SK-N-SH (cell line): ENCODE results near the gene GPR146. TPM values are rescaled to one million over a fixed set of nuclear protein-coding genes. Genes with fewer than 3 reads are reported as not detected.

ENCODE experiments used
- CTCF ChIA-PET: fragments of 300-600, 350-600 bp; formaldehyde crosslinking; extraction: SDS; loops from one replicate; lab custom pipeline; 2021; lab: Yijun Ruan, JAX
- POLR2A ChIA-PET: fragments of 350-600 bp; sonication (Branson Sonifier 250); formaldehyde crosslinking; extraction: SDS; loops from one replicate; lab custom pipeline; 2020; ENCODE audit warnings: antibody characterized with exemption, inconsistent platforms; lab: Yijun Ruan, JAX
- DNase-seq: peaks from one replicate; pipeline ENCODE4 v3.0.0; 2012
- H2AFZ ChIP-seq: fragments of 200-600 bp; sonication (generic); 2 replicates; pipeline ENCODE4 v1.8.1; 2016; ENCODE audit warnings: antibody characterized with exemption, mild to moderate bottlenecking, low read depth
- H3F3A ChIP-seq: fragments of 200-600 bp; sonication (generic); replicated peaks from 2 replicates; pipeline ENCODE3; 2016; ENCODE audit warnings: antibody characterized with exemption, mild to moderate bottlenecking; ENCODE audit not compliant: insufficient read depth
- H3K27ac ChIP-seq, 2 experiments: fragments of 200-500 bp in 1 of 2; fragments of 200-600 bp in 1 of 2; sonication (Bioruptor generic) in 1 of 2; sonication (generic), shearing (Covaris generic) in 1 of 2; 2 replicates each; pipeline versions ENCODE4 v1.5.1 to v1.6.1; 2014 to 2016; ENCODE audit warnings: low read depth in 2 of 2, inconsistent platforms in 1 of 2, low read length in 1 of 2, mild to moderate bottlenecking in 1 of 2, mixed read lengths in 1 of 2
- H3K27me3 ChIP-seq: fragments of 200-600 bp; sonication (generic), shearing (Covaris generic); 2 replicates; pipeline ENCODE4 v1.6.1; 2016; ENCODE audit warnings: mixed run types; ENCODE audit not compliant: insufficient read depth
- H3K36me3 ChIP-seq, 2 experiments: fragments of 200-500 bp in 1 of 2; fragments of 200-600 bp in 1 of 2; sonication (Bioruptor generic) in 1 of 2; sonication (generic) in 1 of 2; replicated peaks in 1 of 2; 2 replicates each; pipeline versions ENCODE3 to v1.5.1; 2014 to 2016; ENCODE audit warnings: low read length in 1 of 2, mild to moderate bottlenecking in 1 of 2; ENCODE audit not compliant: insufficient read depth in 2 of 2, control insufficient read depth in 1 of 2
- H3K4me1 ChIP-seq, 2 experiments: fragments of 200-500 bp in 1 of 2; fragments of 200-600 bp in 1 of 2; sonication (Bioruptor generic) in 1 of 2; sonication (generic), shearing (Covaris generic) in 1 of 2; 2 replicates each; pipeline versions ENCODE4 v1.5.1 to v1.6.1; 2014 to 2016; ENCODE audit warnings: low read depth in 1 of 2, low read length in 1 of 2, mixed run types in 1 of 2; ENCODE audit not compliant: insufficient read depth in 2 of 2, control insufficient read depth in 1 of 2
- H3K4me2 ChIP-seq: fragments of 200-600 bp; sonication (generic), shearing (Covaris generic); 2 replicates; pipeline ENCODE4 v1.6.1; 2017; ENCODE audit warnings: mixed run types
- H3K4me3 ChIP-seq, 2 experiments: fragments of 200-500 bp in 1 of 2; fragments of 200-600 bp in 1 of 2; sonication (Bioruptor generic) in 1 of 2; sonication (generic), shearing (Covaris generic) in 1 of 2; 2 replicates each; pipeline versions ENCODE4 v1.5.1 to v1.8.1; 2014 to 2016; ENCODE audit warnings: low read depth in 2 of 2, inconsistent platforms in 1 of 2, low read length in 1 of 2, mild to moderate bottlenecking in 1 of 2, mixed read lengths in 1 of 2, moderate library complexity in 1 of 2
- H3K79me2 ChIP-seq: fragments of 200-600 bp; sonication (generic); 2 replicates; pipeline ENCODE4 v1.8.1; 2017; ENCODE audit warnings: mild to moderate bottlenecking; ENCODE audit not compliant: insufficient read depth
- H3K9ac ChIP-seq: fragments of 200-600 bp; sonication (generic); 2 replicates; pipeline ENCODE4 v1.6.1; 2017; ENCODE audit warnings: mixed run types
- H3K9me2 ChIP-seq: fragments of 200-600 bp; sonication (generic); 2 replicates; pipeline ENCODE4 v1.6.1; 2017; ENCODE audit warnings: mixed run types
- H3K9me3 ChIP-seq: fragments of 200-600 bp; sonication (generic); 2 replicates; pipeline ENCODE4 v1.6.1; 2017; ENCODE audit warnings: mixed run types, mild to moderate bottlenecking, moderate library complexity
- H4K20me1 ChIP-seq: fragments of 200-600 bp; sonication (generic); 2 replicates; pipeline ENCODE4 v1.6.1; 2017; ENCODE audit warnings: mild to moderate bottlenecking, mixed run types; ENCODE audit not compliant: insufficient read depth
- ELF1 ChIP-seq: IDR thresholded peaks from 2 replicates; pipeline ENCODE4 v1.4.0; 2012
- MEF2A ChIP-seq: IDR thresholded peaks from 2 replicates; pipeline ENCODE4 v1.4.0; 2012; ENCODE audit warnings: low read depth, borderline replicate concordance
- MXI1 ChIP-seq: IDR thresholded peaks from 2 replicates; pipeline ENCODE4 v1.6.1; 2012; ENCODE audit warnings: mild to moderate bottlenecking, low read depth, low read length, improper control_type of control experiment
- NRF1 ChIP-seq: IDR thresholded peaks from 2 replicates; pipeline ENCODE4 v1.6.1; 2012; ENCODE audit warnings: low read depth, mild to moderate bottlenecking, low read length
- SIN3A ChIP-seq: IDR thresholded peaks from 2 replicates; pipeline ENCODE4 v1.6.1; 2012; ENCODE audit warnings: low read depth, mild to moderate bottlenecking, low read length, moderate library complexity, borderline replicate concordance
- SMC3 ChIP-seq: IDR thresholded peaks from 2 replicates; pipeline ENCODE4 v1.6.1; 2012; ENCODE audit warnings: low read depth, low read length, improper control_type of control experiment
- TCF12 ChIP-seq: IDR thresholded peaks from 2 replicates; pipeline ENCODE4 v1.4.0; 2012
- WGBS: methylation state at CpG from one replicate; pipeline ENCODE4 v1.1.6; 2017; ENCODE audit warnings: low lambda C conversion rate; 5-methylcytosine and 5-hydroxymethylcytosine counted together
- polyA plus RNA-seq, 3 experiments: library from polyadenylated mRNA; depleted of rRNA; stranded (reverse); fragments of >200 nt; gene quantifications; 2 replicates each; pipeline ENCODE4 v1.2.3, GENCODE V29; 2012
- TF ChIP-seq, protein P1 (sequence below): IDR thresholded peaks from 2 replicates; pipeline ENCODE4 v1.4.0; 2012; ENCODE audit warnings: low read depth, borderline replicate concordance
- TF ChIP-seq, protein P2 (sequence below): IDR thresholded peaks from 2 replicates; pipeline ENCODE4 v1.4.0; 2012; ENCODE audit warnings: low read depth
- TF ChIP-seq, protein P3 (sequence below): IDR thresholded peaks from 2 replicates; pipeline ENCODE4; 2012
- TF ChIP-seq, protein P4 (sequence below): fragments of 150-350 bp; IDR thresholded peaks from 2 replicates; pipeline ENCODE4 v1.6.1; 2017; ENCODE audit warnings: antibody characterized with exemption, low read length, low read depth, borderline replicate concordance
- TF ChIP-seq, protein P5 (sequence below): fragments of 150-350 bp; IDR thresholded peaks from 2 replicates; pipeline ENCODE4 v1.6.1; 2016; ENCODE audit warnings: mild to moderate bottlenecking, low read depth, low read length

Gene GPR146
- polyA plus RNA-seq, 1 of the 3 experiments (the other 2 are of a cell fraction): 1.4 TPM

DNA sequence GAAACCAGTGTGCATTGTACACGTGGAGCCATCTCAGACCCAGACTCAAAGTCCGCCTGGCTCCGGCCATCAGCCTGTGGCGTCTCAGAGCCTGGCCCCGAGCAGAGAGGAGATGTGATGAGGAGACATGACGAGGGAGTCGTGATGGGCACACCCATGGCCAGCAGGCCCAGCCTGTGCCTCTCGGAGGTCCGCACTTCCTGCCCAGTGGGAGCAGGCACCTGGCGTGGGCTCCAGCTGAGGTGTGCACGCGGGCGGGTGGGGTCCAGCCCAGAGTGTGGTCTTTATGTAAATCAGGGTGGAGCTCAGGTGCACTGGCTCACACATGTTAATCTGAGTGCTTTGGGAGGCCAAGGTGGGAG, 26.0 kb upstream of the GPR146 start (continued):
- TF ChIP-seq NRF1 (no peak), SIN3A (no peak), MEF2A (no peak)
- TF ChIP-seq, protein P1, sequence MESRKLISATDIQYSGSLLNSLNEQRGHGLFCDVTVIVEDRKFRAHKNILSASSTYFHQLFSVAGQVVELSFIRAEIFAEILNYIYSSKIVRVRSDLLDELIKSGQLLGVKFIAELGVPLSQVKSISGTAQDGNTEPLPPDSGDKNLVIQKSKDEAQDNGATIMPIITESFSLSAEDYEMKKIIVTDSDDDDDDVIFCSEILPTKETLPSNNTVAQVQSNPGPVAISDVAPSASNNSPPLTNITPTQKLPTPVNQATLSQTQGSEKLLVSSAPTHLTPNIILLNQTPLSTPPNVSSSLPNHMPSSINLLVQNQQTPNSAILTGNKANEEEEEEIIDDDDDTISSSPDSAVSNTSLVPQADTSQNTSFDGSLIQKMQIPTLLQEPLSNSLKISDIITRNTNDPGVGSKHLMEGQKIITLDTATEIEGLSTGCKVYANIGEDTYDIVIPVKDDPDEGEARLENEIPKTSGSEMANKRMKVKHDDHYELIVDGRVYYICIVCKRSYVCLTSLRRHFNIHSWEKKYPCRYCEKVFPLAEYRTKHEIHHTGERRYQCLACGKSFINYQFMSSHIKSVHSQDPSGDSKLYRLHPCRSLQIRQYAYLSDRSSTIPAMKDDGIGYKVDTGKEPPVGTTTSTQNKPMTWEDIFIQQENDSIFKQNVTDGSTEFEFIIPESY: no peak
- TF ChIP-seq, protein P2, sequence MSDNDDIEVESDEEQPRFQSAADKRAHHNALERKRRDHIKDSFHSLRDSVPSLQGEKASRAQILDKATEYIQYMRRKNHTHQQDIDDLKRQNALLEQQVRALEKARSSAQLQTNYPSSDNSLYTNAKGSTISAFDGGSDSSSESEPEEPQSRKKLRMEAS: no peak
- TF ChIP-seq, protein P3, sequence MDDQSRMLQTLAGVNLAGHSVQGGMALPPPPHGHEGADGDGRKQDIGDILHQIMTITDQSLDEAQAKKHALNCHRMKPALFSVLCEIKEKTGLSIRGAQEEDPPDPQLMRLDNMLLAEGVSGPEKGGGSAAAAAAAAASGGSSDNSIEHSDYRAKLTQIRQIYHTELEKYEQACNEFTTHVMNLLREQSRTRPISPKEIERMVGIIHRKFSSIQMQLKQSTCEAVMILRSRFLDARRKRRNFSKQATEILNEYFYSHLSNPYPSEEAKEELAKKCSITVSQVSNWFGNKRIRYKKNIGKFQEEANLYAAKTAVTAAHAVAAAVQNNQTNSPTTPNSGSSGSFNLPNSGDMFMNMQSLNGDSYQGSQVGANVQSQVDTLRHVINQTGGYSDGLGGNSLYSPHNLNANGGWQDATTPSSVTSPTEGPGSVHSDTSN: no peak
- TF ChIP-seq, all 33 proteins: peak for 0

DNA sequence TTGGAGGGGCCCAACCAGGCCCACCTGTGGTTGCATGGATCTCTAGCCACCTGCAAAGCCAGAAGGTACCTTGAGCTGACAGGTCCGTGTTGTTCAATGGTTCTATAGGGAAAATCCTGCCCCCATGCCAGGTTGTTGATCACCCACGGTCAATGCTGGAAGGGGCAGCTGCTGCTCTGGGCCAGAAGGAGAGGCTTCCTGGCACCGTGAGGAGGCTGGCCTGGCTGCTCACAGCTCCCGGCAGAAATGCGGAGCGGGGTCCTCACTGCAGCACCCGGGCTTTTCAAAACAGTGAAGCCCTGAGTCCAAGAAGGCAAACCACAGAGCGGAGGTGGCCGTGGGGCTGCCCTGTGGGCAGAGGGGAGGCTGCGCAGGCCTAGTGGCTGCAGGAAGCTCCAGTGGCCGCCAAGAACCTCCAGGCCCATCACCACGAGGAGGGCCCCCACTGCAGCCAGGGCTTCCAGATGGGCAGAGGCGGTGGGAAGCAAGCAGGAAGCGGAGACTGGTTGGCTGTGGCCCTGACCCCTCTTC, 25.0 kb upstream of the GPR146 start:
- peaks cover 25 to 26% of the 10 kb centered on the region in 2 experiments for H3K36me3 ChIP-seq
- peaks cover 77% of the 10 kb centered on the region for H3K79me2 ChIP-seq
- H3K27me3 ChIP-seq: no peaks in the 10 kb centered on the region
- H3K27ac ChIP-seq: no peak overlapping the region
- peaks cover 94% of the 10 kb centered on the region for H4K20me1 ChIP-seq
- no peaks in the 10 kb centered on the region for H3F3A ChIP-seq
- H2AFZ ChIP-seq: no peak overlapping the region
- H3K9ac ChIP-seq: no peak overlapping the region
- no peak overlapping the region for H3K4me3 ChIP-seq
- H3K9me2 ChIP-seq: no peaks in the 10 kb centered on the region
- no peak overlapping the region for H3K4me2 ChIP-seq
- CTCF ChIA-PET: interaction anchor here (1.0 to 4.8 kb wide), 4 partner anchors 25 to 69 kb away, joined by 3 to 44 read pairs (median 9); partner anchors contain the start of genes GPER1 and GPR146
- peaks cover 0 to 3% of the 10 kb centered on the region in 2 experiments; a peak in 1 of 4 replicates for H3K4me1 ChIP-seq
- no peak for DNase-seq
- no peaks in the 10 kb centered on the region for H3K9me3 ChIP-seq
- WGBS: 88% methylated on average over 11 of the region's 14 CpGs
- TF ChIP-seq MXI1: no peak
- no peak for TF ChIP-seq SMC3
- TF ChIP-seq, protein P2: no peak
- TF ChIP-seq ELF1: no peak
- no peak for TF ChIP-seq TCF12
- TF ChIP-seq, protein P4, sequence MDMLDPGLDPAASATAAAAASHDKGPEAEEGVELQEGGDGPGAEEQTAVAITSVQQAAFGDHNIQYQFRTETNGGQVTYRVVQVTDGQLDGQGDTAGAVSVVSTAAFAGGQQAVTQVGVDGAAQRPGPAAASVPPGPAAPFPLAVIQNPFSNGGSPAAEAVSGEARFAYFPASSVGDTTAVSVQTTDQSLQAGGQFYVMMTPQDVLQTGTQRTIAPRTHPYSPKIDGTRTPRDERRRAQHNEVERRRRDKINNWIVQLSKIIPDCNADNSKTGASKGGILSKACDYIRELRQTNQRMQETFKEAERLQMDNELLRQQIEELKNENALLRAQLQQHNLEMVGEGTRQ: no peak
- TF ChIP-seq, protein P5, sequence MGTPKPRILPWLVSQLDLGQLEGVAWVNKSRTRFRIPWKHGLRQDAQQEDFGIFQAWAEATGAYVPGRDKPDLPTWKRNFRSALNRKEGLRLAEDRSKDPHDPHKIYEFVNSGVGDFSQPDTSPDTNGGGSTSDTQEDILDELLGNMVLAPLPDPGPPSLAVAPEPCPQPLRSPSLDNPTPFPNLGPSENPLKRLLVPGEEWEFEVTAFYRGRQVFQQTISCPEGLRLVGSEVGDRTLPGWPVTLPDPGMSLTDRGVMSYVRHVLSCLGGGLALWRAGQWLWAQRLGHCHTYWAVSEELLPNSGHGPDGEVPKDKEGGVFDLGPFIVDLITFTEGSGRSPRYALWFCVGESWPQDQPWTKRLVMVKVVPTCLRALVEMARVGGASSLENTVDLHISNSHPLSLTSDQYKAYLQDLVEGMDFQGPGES: no peak
- TF ChIP-seq, protein P1: no peak
- TF ChIP-seq, all 33 proteins: peak for 0
- POLR2A ChIA-PET: no interaction called here
